Activated CD4-positive, CD25-positive, alpha-beta regulatory T cell treated with anti-CD3 and anti-CD28 coated beads, Interleukin-2, amount 50 U/mL, for 16 hours (primary cell): ENCODE measurements around the gene SLC39A11.
"Not testable (repeated sequence)": the region's sequence is repeated elsewhere in the genome, so short reads cannot be mapped to it uniquely, and the experiment has no call there.

Experiments used
- DNase-seq: peaks from one replicate; pipeline ENCODE4 v3.0.0-alpha.2; 2020; ENCODE audit warnings: low read depth, low spot score

SLC39A11 gene

GRCh38 chr17:73013301-73013700 is 79.2 kb downstream of the SLC39A11 start:
- no peak for DNase-seq

- no peak for DNase-seq
These were observed 81.4 kb downstream of the SLC39A11 start for GRCh38 chr17:73011016-73011486.

DNA sequence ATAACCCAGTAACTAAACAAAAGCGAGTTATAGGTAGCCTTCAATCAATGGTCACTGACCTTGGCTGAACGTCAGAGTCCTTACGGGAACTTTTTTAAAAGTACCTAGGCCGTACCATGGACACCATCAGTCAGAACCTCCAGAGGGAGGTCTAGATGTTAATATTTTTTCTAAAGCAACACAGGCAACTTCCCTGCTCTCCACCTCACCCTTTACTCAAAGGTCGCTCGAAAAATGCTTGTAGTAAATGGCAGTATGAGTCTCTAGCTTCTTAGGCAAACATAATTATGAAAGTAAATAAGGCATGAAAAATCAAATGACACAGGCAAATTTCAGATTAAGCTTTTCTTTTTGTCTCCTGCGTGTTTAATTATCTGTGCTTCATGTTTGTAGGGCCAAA is 82.1 kb downstream of the SLC39A11 start:
- DNase-seq: no peak

DNA sequence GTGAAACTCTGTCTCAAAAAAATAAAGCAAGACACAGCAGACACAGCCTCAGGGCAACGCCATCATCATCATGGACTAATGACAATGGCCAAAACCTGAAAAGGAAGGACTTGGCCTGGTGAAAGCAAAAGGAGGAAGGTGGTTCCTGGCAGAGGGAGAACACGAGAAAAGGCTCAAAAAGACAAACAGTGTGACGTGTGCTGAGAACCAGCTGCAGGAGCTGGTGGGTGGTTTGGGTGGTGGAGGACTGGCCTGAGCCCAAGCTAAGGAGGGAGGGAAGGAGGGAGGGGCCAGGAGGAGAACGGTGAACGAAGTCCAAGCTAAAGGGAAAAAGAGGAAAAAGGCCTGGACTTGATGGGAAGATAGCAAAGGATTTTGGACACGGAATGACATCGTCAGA is 85.1 kb downstream of the SLC39A11 start:
- no peak for DNase-seq

DNA sequence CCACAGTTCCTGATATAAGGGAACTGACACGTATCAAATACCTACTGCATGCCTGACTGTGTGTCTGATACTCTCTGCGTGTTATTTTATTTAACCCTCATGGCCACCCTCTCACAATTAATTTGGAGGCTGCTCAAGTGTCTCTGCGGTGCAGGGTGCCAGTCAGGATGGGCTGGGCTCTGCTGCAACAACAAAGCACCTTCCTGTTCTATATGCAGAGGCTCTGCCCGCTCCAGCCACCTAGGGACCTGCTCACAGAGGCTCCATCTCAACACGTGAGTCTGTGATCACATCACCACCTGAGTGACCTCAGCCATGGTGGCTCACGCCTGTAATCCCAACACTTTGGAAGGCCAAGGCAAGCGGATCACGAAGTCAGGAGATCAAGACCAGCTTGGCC is 87.1 kb downstream of the SLC39A11 start:
- no peak for DNase-seq

DNA sequence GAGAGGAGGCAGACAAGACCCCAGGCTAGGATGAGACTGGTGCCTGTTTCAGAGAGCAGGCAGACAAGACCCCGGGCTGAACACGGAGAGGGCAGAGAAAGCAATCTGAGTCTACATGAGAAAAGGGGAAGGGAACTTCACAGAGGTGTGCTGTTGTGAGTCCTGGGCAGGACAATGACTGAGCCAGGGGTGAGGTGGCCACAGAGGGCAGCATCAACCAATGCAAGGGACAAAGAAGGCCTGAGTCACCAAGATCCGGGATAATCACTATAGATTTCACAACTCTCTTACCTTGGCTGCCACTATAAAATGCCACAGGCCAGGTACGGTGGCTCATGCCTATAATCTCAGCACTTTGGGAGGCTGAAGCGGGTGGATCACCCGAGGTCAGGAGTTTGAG is 89.0 kb downstream of the SLC39A11 start:
- DNase-seq: no peak

DNA sequence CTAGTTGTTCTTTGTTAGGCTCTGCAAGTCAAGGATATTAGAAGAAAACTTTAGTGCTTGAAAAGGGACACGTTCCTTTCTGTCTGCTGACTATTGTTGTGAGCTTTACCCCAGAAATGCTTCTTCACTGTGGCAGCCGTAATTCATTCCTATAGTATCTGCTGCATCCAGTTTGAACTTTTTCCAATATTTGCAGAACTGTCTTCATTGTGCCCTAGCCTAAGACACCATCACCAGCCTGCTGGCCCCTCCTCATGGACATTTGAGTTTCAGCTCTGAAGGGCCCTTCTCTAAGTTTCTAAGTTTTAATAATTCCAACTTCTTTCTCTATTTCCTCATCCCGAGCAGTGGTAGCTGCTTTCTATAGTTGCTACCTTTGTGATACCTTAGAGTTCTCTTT is 91.7 kb downstream of the SLC39A11 start:
- no peak for DNase-seq

DNA sequence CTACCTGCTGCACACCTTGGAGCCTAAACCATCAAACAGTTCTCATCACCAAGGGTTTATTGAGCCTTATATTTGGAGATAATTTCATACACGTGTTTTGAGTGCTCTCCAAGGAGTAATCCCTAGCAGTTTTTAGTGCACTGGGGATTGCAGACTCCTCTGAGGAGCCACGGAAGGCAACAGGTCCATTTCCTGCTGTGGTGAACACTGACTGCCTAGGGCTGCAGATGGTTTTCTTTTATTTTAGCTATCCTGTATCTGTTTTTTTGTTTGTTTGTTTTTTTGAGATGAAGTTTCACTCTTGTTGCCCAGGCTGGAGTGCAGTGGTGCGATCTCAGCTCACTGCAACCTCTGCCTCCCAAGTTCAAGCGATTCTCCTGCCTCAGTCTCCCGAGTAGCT is 93.0 kb downstream of the SLC39A11 start:
- not testable (repeated sequence) for DNase-seq

GRCh38 chr17:72998343-72998742 is 94.1 kb downstream of the SLC39A11 start:
- no peak for DNase-seq

DNA sequence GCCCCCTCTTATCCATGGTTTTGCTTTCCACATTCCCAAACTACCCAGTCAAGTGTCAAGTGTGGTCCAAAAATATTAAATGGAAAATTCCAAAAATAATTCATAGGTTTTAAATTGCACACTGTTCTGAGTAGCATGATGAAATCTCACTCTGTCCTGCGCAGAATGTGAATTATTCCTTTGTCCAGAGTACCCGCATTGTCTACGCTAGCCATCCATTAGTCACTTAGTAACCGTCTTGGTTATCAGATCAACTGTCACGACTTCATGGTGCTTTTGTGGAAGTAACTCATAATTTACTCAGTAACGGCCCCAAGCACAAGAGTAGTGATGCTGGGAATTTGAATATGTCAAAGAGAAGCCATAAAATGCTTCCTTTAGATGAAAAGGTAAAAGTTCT is 94.9 kb downstream of the SLC39A11 start:
- no peak for DNase-seq

- DNase-seq: no peak
These were observed 95.7 kb downstream of the SLC39A11 start for GRCh38 chr17:72996791-72997190.

- no peak for DNase-seq
These were observed 97.4 kb downstream of the SLC39A11 start for GRCh38 chr17:72995008-72995656.

GRCh38 chr17:72992783-72993467 is 99.6 kb downstream of the SLC39A11 start:
- DNase-seq: not testable (repeated sequence)

DNA sequence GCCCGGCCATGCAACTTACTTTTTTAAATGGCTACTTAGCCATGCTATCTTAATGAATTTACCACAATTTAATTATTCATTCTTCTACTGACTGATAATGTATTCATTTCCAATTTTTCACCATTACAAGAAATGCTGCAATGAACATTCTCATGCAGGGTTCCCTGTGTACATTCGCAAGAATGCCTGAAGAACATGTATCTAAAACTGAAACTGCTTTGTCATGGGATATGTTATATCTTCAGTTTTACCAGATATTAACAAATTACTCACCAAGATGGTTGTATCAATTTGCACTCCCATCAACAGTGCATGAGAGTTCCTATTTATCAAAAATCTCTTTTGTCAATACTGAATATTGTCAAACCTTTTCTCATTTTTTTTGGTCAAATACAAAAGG is 100.8 kb downstream of the SLC39A11 start:
- no peak for DNase-seq

DNA sequence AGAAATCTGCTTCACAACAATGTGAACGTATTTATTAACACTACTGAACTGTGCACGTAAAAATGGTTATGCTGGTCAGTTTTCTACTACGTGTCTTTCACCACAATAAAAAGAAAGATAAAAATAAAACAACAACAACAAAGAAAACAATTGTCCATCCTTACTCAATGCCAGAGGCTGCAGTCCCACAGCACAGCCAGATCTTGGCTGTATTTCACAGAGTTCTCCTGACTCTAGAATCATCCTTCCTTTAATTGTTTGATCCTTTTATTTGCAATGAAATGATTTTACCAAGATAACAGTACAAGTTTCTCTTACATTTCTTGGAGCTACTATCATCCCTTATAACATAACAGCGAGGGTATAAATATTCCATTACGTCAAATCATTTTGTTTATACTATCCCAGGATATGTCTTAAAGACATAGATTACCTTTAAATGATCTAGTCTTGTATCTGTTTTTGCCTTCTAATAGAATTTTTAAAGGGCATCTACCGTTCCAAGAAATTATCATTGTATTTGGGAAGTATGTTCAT is 103.3 kb downstream of the SLC39A11 start:
- DNase-seq: no peak

- no peak for DNase-seq
These were observed 104.0 kb downstream of the SLC39A11 start for GRCh38 chr17:72988451-72988850.

GRCh38 chr17:72987166-72987565 is 105.3 kb downstream of the SLC39A11 start:
- no peak for DNase-seq

DNA sequence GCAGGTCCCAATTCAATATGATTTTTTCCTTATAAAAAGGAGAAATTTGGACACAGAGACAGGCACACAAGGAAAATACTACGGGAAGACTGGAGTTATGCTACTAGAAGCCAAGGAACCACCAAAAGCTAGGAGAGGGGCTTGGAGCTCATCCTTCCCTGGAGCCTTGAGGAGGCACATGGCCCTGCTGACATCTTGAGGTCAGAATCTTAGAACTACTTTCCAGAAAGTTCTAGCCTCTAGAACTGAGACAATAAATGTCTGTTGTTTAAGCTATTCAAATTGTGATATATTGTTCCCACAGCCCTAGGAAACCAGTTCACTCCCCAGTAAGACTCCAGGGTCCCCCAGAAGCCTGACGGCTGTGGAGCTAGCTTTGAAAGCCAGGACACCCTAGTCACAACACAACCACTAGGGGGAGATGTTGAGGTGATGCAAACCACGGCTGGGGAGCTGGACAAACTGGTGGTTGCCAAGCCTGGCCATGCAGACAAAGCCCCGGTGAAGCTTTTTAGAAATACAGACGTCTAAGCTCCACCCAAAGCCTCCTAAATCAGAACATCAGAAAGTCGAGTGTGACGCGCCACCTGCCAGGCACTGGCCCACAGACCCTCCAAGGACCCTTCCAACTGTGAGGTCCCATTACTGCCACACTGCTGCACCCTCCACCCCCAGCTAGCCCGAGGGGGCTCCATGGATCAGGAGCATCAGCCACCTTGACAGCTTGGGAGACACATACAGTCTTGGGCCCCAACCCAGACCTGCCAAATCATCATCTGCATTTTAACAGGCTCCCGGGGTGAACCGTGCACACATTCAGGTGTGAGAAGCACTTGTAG is 106.4 kb downstream of the SLC39A11 start:
- no peak for DNase-seq

DNA sequence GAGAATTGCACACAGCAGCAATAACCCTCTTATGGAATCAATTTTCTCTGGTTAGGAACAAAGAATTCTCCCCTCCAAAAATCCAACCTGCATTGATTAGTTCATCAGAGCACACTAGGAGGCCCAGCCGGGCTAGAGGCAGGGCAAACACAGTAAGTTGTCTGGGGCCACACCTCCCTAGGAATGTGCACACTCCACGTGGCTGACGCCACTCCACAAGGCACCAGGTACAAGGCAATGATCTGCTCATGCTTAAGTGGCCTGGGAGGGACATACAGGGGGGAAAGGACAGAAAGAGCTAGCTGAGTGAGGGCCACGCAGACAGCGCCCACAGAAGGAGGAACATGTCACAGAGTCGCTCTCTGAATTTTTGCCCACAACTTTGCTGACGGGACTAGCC is 107.6 kb downstream of the SLC39A11 start:
- no peak for DNase-seq

- no peak for DNase-seq
These were observed 108.2 kb downstream of the SLC39A11 start for GRCh38 chr17:72984145-72984925.

DNA sequence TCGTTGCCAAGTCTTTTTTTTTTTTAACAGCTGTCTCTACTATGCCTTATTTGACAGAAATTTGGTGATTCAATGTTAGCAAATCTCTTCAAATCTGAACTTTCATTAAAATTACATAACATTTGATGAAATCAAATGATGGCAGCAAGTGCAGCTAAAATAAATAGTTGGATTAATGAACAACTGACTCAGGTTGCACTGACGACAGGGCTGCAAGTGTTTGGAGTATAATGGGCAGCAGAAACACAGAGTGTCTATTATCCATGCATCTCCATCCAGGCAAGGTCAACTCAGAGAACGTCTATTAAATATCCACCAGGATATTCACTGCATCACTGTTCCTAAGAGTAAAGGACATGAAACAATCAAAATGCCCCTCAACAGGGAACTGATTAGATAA is 109.8 kb downstream of the SLC39A11 start:
- no peak for DNase-seq
